ENCODE measurements around the gene SLC35B4. TPM values are rescaled to one million over a fixed set of nuclear protein-coding genes. Genes with fewer than 3 reads are reported as not detected.

SLC35B4 gene
- total RNA-seq, 1 experiment from 2014 or later = 21.6 TPM

GRCh38 chr7:134293002-134293740 is 23.6 kb downstream of the SLC35B4 start:
- Histone ChIP-seq H3K4me3 (ENCODE audit: low read depth in 2 of 2, low read length in 2 of 2) (no peak overlapping the region), H3K27ac (ENCODE audit: low read length) (no peak overlapping the region), H3K27me3 (ENCODE audit: control insufficient read depth, insufficient read depth, low read length) (no peaks in the 10 kb centered on the region), H3K36me3 (ENCODE audit: control insufficient read depth, insufficient read depth, low read length) (0 out of 2 replicates have a peak, but pooled peaks cover 2% of the 10 kb centered on the region), H3K9me3 (ENCODE audit: control insufficient read depth, insufficient read depth, low read depth, low read length) (no peaks in the 10 kb centered on the region), H3K4me1 (ENCODE audit: control insufficient read depth, insufficient read depth, low read length) (no peaks in the 10 kb centered on the region)
- in situ Hi-C loops (cut with HindIII; ENCODE audit: low pct_unique_long_range_greater_than_20kb, low sequenced_read_pairs) (no loop called here), intact Hi-C loops (cut with micrococcal nuclease; ENCODE audit: unreplicated experiment) (no loop called here)
- ChIA-PET CTCF (no interaction called here), POLR2A (no interaction called here)
- TF ChIP-seq REST (IDR thresholded peaks at IDR 0.05; ENCODE audit: insufficient read depth in 1 of 2, low read depth in 2 of 2, low read length in 1 of 2) = no peak
- no peak for TF ChIP-seq SIN3A (IDR thresholded peaks at IDR 0.05; ENCODE audit: borderline replicate concordance, insufficient read depth, low read depth, low read length)
- TF ChIP-seq TCF7L2 (IDR thresholded peaks at IDR 0.05; ENCODE audit: low read depth, low read length) = no peak
- TF ChIP-seq, protein P1, sequence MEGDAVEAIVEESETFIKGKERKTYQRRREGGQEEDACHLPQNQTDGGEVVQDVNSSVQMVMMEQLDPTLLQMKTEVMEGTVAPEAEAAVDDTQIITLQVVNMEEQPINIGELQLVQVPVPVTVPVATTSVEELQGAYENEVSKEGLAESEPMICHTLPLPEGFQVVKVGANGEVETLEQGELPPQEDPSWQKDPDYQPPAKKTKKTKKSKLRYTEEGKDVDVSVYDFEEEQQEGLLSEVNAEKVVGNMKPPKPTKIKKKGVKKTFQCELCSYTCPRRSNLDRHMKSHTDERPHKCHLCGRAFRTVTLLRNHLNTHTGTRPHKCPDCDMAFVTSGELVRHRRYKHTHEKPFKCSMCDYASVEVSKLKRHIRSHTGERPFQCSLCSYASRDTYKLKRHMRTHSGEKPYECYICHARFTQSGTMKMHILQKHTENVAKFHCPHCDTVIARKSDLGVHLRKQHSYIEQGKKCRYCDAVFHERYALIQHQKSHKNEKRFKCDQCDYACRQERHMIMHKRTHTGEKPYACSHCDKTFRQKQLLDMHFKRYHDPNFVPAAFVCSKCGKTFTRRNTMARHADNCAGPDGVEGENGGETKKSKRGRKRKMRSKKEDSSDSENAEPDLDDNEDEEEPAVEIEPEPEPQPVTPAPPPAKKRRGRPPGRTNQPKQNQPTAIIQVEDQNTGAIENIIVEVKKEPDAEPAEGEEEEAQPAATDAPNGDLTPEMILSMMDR (IDR thresholded peaks at IDR 0.05) = no peak
- no peak for TF ChIP-seq POLR2AphosphoS5 (IDR thresholded peaks at IDR 0.05; ENCODE audit: low read depth, low read length)
- BruUV-seq (replicated peaks) = no TSS peak
- ATAC-seq = no peak
- no peak for DNase-seq (ENCODE audit: low read depth, low spot score)

GRCh38 chr7:134290286-134290685 is 26.4 kb downstream of the SLC35B4 start:
- H3K36me3 ChIP-seq (ENCODE audit: control insufficient read depth, insufficient read depth, low read length) = 0 out of 2 replicates have a peak, but pooled peaks cover 2% of the 10 kb centered on the region
- H3K4me3 ChIP-seq (ENCODE audit: low read depth in 2 of 2, low read length in 2 of 2) = no peak overlapping the region
- TF ChIP-seq POLR2AphosphoS5 (IDR thresholded peaks at IDR 0.05; ENCODE audit: low read depth, low read length) (no peak), SIN3A (IDR thresholded peaks at IDR 0.05; ENCODE audit: borderline replicate concordance, insufficient read depth, low read depth, low read length) (no peak), REST (IDR thresholded peaks at IDR 0.05; ENCODE audit: insufficient read depth in 1 of 2, low read depth in 2 of 2, low read length in 1 of 2) (no peak), TCF7L2 (IDR thresholded peaks at IDR 0.05; ENCODE audit: low read depth, low read length) (no peak)
- TF ChIP-seq, protein P1 (IDR thresholded peaks at IDR 0.05) = no peak
- H3K27me3 ChIP-seq (ENCODE audit: control insufficient read depth, insufficient read depth, low read length) = no peaks in the 10 kb centered on the region
- intact Hi-C loops (cut with micrococcal nuclease; ENCODE audit: unreplicated experiment) (no loop called here), in situ Hi-C loops (cut with HindIII; ENCODE audit: low pct_unique_long_range_greater_than_20kb, low sequenced_read_pairs) (no loop called here)
- H3K27ac ChIP-seq (ENCODE audit: low read length) = no peak overlapping the region
- DNase-seq (ENCODE audit: low read depth, low spot score) (no peak), ATAC-seq (no peak)
- CTCF ChIA-PET = no interaction called here
- POLR2A ChIA-PET = no interaction called here
- BruUV-seq (replicated peaks) = no TSS peak
- no peaks in the 10 kb centered on the region for H3K4me1 ChIP-seq (ENCODE audit: control insufficient read depth, insufficient read depth, low read length)
- no peaks in the 10 kb centered on the region for H3K9me3 ChIP-seq (ENCODE audit: control insufficient read depth, insufficient read depth, low read depth, low read length)
